ENCODE measurements around the gene VPS26C. TPM values are rescaled to one million over a fixed set of nuclear protein-coding genes. Genes with fewer than 3 reads are reported as not detected.

The VPS26C gene
- total RNA-seq, 1 experiment from 2014 or later, result 42.1 TPM

- Histone ChIP-seq H3K4me1 (ENCODE audit: control insufficient read depth in 1 of 2, insufficient read depth in 2 of 2, low read length in 2 of 2) (peaks cover 20 to 58% of the 10 kb centered on the region in 2 experiments), H3K4me2 (ENCODE audit: low read length) (peak overlapping the region; percentile 29), H3K9me2 (ENCODE audit: insufficient read depth) (no peaks in the 10 kb centered on the region), H3K27me3 (ENCODE audit: insufficient read depth, low read length) (no peaks in the 10 kb centered on the region), H3K79me2 (ENCODE audit: insufficient read depth, low read length) (no peaks in the 10 kb centered on the region), H4K20me1 (ENCODE audit: insufficient read depth) (no peaks in the 10 kb centered on the region), H3K9me3 (ENCODE audit: control insufficient read depth in 1 of 2, insufficient read depth in 1 of 2, low read depth in 1 of 2, low read length in 2 of 2) (no peaks in the 10 kb centered on the region), H2AFZ (ENCODE audit: low read depth, low read length, poor library complexity, severe bottlenecking) (no peak overlapping the region), H3K36me3 (ENCODE audit: control insufficient read depth in 1 of 2, insufficient read depth in 2 of 2, low read length in 2 of 2) (peaks cover 23 to 30% of the 10 kb centered on the region in 2 experiments; a peak in 3 of 4 replicates), H3K9ac (ENCODE audit: low read length) (no peak overlapping the region), H3K27ac (ENCODE audit: low read depth, low read length) (no peak overlapping the region), H3K4me3 (replicated peaks in 1 of 2; ENCODE audit: low read depth in 1 of 2, low read length in 2 of 2) (no peak overlapping the region)
- BruUV-seq (replicated peaks), result no TSS peak
- CTCF ChIA-PET, result no interaction called here
- no peak for DNase-seq (ENCODE audit: low read depth, low spot score)
- intact Hi-C loops (cut with micrococcal nuclease), result no loop called here
- ATAC-seq, result no peak
- no peak for TF ChIP-seq SIN3A (IDR thresholded peaks at IDR 0.05; ENCODE audit: low read depth)
- no peak for TF ChIP-seq JUND (IDR thresholded peaks at IDR 0.05)
- no peak for TF ChIP-seq TCF7L2 (IDR thresholded peaks at IDR 0.05; ENCODE audit: borderline replicate concordance, extremely low read depth, insufficient read depth, insufficient read length)
- no peak for TF ChIP-seq POLR2AphosphoS5 (IDR thresholded peaks at IDR 0.05; ENCODE audit: low read depth, low read length)
- no peak for TF ChIP-seq FOSL1 (IDR thresholded peaks at IDR 0.05; ENCODE audit: low read depth)
- no peak for TF ChIP-seq SRF (IDR thresholded peaks at IDR 0.05; ENCODE audit: low read depth)
- no peak for TF ChIP-seq EGR1 (IDR thresholded peaks at IDR 0.05; ENCODE audit: low read depth)
- no peak for TF ChIP-seq ZBTB33 (IDR thresholded peaks at IDR 0.05; ENCODE audit: extremely low read depth, insufficient replicate concordance, low read length)
- TF ChIP-seq RAD21 (IDR thresholded peaks at IDR 0.05; ENCODE audit: low read depth), result no peak
- TF ChIP-seq YY1 (IDR thresholded peaks at IDR 0.05; ENCODE audit: extremely low read depth, insufficient replicate concordance, low read depth, low read length), result no peak
- no peak for TF ChIP-seq EZH2 (IDR thresholded peaks at IDR 0.05)
- TF ChIP-seq CTCF (IDR thresholded peaks at IDR 0.05 in 2 of 3, conservative IDR thresholded peaks at IDR 0.05 in 1 of 3; ENCODE audit: borderline replicate concordance in 1 of 3, insufficient read depth in 1 of 3, low read depth in 2 of 3, low read length in 2 of 3), result no peak
- TF ChIP-seq ZFX (IDR thresholded peaks at IDR 0.05), result no peak
- TF ChIP-seq SP1 (IDR thresholded peaks at IDR 0.05; ENCODE audit: low read depth), result no peak
- TF ChIP-seq CEBPB (IDR thresholded peaks at IDR 0.05; ENCODE audit: low read depth), result no peak
- POLR2A ChIA-PET, result no interaction called here
- RAD21 ChIA-PET (ENCODE audit: low non-redundant PET in 1 of 2, low total read pairs in 2 of 2, uncharacterized antibody in 2 of 2, unreplicated experiment in 2 of 2), result no interaction called here
Measured at GRCh38 chr21:37196847-37197246, 70.3 kb downstream of the VPS26C start.
